Epithelial cell of proximal tubule (primary cell): Measurements from ENCODE around the gene ANKS4B. TPM values are rescaled to one million over a fixed set of nuclear protein-coding genes. Genes with fewer than 3 reads are reported as not detected.

ENCODE experiments used
- DNase-seq: peaks from one replicate; pipeline ENCODE4 v3.0.0-alpha.2; 2011; ENCODE audit warnings: low read depth
- H3K4me3 ChIP-seq: 2 replicates; pipeline ENCODE4 v1.5.1; 2011; ENCODE audit warnings: low read depth, mild to moderate bottlenecking, low read length
- CTCF ChIP-seq: conservative IDR thresholded peaks from 2 replicates; pipeline ENCODE4 v1.5.1; 2012; ENCODE audit warnings: low read depth, mild to moderate bottlenecking, low read length
- total RNA-seq: library from RNA; depleted of rRNA; stranded (reverse); fragments of >200 nt; gene quantifications from 2 replicates; pipeline ENCODE4 v1.2.3, GENCODE V29; 2015

The ANKS4B gene
- total RNA-seq, 1 donor from 2014 or later: not detected

- TF ChIP-seq CTCF: no peak
- no peak for DNase-seq
Measured at GRCh38 chr16:21214086-21214485, 19.4 kb upstream of the ANKS4B start.

DNA sequence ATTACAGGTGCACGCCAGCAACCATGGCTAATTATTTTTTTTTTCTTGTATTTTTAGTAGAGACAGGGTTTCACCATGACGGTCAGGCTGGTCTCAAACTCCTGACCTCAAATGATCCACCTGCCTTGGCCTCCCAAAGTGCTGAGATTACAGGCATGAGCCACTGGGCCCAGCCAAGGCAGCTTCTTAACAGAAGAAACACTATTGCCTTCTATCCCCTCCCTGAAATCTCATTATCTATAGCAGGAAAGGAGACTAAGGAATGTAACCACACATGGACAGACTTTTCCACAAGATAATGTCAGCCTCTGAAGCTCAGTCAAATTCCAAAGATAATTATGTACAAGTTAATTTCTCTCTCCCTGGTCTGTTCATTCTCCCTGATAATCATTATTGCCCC is 16.4 kb upstream of the ANKS4B start:
- DNase-seq: no peak
- no peak for TF ChIP-seq CTCF
- no peak overlapping the region for H3K4me3 ChIP-seq

More at GRCh38 chr16:21214086-21214485, 19.4 kb upstream of the ANKS4B start:
- no peak overlapping the region for H3K4me3 ChIP-seq

DNA sequence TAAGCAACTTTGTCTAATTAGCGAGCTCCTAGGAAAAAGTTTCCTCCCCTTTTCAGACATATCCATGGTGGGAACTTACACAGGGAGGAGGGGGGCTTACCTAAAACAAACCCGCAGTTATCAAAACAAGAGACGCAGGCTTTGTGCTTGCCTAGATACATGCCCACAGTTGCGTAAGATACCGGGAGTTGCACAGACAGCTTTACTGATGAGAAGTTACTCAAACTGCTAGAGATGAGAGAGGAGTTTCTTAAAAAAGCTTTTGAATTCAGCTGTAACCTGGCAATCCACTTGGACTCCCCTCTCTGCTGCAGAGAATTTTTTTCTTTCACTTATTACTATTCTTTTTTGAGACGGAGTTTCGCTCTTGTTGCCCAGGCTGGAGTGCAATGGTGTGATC is 15.3 kb upstream of the ANKS4B start:
- DNase-seq: no peak
- no peak overlapping the region for H3K4me3 ChIP-seq
- TF ChIP-seq CTCF: no peak

DNA sequence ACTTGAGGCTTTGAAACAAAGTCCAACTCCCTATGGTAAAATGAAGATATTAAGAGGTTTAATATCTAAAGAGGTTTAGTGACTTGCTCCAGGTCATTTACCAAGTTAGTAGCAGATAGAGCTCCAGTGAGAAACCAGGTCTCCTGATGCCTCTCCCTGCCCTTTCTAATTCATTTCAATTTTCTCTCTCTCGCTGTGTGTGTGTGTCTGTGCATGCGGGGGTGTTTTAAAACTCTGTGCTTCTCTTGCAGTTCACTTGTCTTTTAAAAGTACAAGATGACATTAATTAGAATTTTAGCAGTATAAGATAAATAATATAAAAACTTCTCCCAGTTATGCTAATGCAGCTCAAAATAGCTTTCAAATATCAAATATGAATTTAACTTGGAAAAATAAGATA is 13.9 kb upstream of the ANKS4B start:
- TF ChIP-seq CTCF: no peak
- H3K4me3 ChIP-seq: no peak overlapping the region
- no peak for DNase-seq

DNA sequence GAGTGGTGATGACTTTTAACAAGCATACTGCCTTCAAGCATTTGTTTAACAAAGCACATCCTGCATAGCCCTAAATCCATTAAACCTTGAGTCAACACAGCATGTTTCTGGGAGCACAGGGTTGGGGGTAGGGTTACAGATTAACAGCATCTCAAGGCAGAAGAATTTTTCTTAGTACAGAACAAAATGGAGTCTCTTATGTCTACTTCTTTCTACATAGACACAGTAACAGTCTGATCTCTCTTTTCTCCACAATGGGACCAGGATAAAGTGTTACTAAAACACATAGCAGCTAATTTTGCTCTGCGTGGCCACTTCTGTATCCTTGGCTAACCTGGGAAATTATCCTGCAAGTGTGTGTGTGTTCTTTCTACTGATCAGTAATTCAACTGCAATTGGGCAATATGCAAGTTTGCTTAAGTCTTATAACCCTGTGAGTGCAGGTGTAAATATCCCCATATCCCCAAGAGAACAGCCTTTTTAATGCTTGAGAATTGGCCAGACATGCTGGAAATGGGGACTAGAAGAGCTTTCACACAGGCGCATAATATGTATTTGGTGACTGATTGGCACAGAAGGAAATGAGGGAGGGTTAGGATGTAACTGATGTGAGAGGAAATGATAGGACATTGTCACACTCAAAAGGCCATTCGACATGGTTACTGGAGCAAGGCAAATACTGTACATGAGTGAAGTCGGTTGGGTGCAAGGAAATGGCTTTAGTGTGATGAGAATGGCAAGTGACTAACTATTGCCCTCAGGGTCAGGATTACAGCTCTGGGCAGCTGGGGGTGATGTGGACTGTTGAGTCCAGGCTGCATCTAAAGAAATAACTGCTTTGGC is 10.8 kb upstream of the ANKS4B start:
- no peak for TF ChIP-seq CTCF
- DNase-seq: peak; percentile 49
- no peak overlapping the region for H3K4me3 ChIP-seq

GRCh38 chr16:21223787-21224186 is 9.7 kb upstream of the ANKS4B start:
- H3K4me3 ChIP-seq: no peak overlapping the region
- DNase-seq: no peak
- TF ChIP-seq CTCF: no peak

GRCh38 chr16:21224800-21225199 is 8.7 kb upstream of the ANKS4B start:
- H3K4me3 ChIP-seq: no peak overlapping the region
- no peak for TF ChIP-seq CTCF
- DNase-seq: no peak
